H9 (cell line): ENCODE measurements around the gene MAPT. TPM values are rescaled to one million over a fixed set of nuclear protein-coding genes. Genes with fewer than 3 reads are reported as not detected.

Experiments used
- DNase-seq: peaks from one replicate; pipeline ENCODE4 v3.0.0-alpha.2; 2017
- H2AFZ ChIP-seq: one replicate; pipeline ENCODE4 v1.6.1; 2013; ENCODE audit warnings: mild to moderate bottlenecking, low read length, control low read depth, moderate library complexity
- H2AK5ac ChIP-seq: 2 replicates; pipeline ENCODE4 v1.6.1; 2013; ENCODE audit warnings: low read length, control low read depth, mixed read lengths; ENCODE audit not compliant: insufficient read length
- H2BK120ac ChIP-seq: one replicate; pipeline ENCODE4 v1.6.1; 2013; ENCODE audit warnings: low read depth, mild to moderate bottlenecking, low read length, control low read depth, inconsistent platforms; ENCODE audit not compliant: poor library complexity, severe bottlenecking
- H2BK12ac ChIP-seq: 2 replicates; pipeline ENCODE4 v1.6.1; 2013; ENCODE audit warnings: low read length, control low read depth, mixed read lengths, low read depth; ENCODE audit not compliant: insufficient read length
- H2BK15ac ChIP-seq: 2 replicates; pipeline ENCODE4 v1.6.1; 2013; ENCODE audit warnings: low read depth, low read length, control low read depth
- H2BK20ac ChIP-seq: one replicate; pipeline ENCODE4 v1.6.1; 2013; ENCODE audit warnings: low read depth, mild to moderate bottlenecking, low read length, control low read depth, inconsistent platforms; ENCODE audit not compliant: poor library complexity, severe bottlenecking
- H2BK5ac ChIP-seq: 2 replicates; pipeline ENCODE4 v1.6.1; 2013; ENCODE audit warnings: low read length, control low read depth, mixed read lengths; ENCODE audit not compliant: insufficient read length
- H3K14ac ChIP-seq: 2 replicates; pipeline ENCODE4 v1.6.1; 2013; ENCODE audit warnings: low read length, control low read depth; ENCODE audit not compliant: insufficient read depth
- H3K18ac ChIP-seq: 2 replicates; pipeline ENCODE4 v1.6.1; 2013; ENCODE audit warnings: low read depth, mild to moderate bottlenecking, mixed read lengths, low read length, control low read depth; ENCODE audit not compliant: insufficient read length
- H3K23ac ChIP-seq: 2 replicates; pipeline ENCODE4 v1.6.1; 2013; ENCODE audit warnings: low read length, control low read depth, mixed read lengths, low read depth; ENCODE audit not compliant: insufficient read length
- H3K23me2 ChIP-seq: 2 replicates; pipeline ENCODE4 v1.6.1; 2013; ENCODE audit warnings: low read depth, mild to moderate bottlenecking, mixed read lengths, low read length, control low read depth; ENCODE audit not compliant: insufficient read length, poor library complexity, severe bottlenecking
- H3K27ac ChIP-seq: 2 replicates; pipeline ENCODE4 v1.5.1; 2013; ENCODE audit warnings: low read length, control low read depth, mixed read lengths, low read depth; ENCODE audit not compliant: insufficient read length
- H3K27me3 ChIP-seq: 2 replicates; pipeline ENCODE4 v1.6.1; 2013; ENCODE audit warnings: low read length, control low read depth, inconsistent platforms; ENCODE audit not compliant: insufficient read depth
- H3K4ac ChIP-seq: 2 replicates; pipeline ENCODE4 v1.6.1; 2013; ENCODE audit warnings: low read depth, mild to moderate bottlenecking, control low read depth, inconsistent platforms, low read length, moderate library complexity
- H3K4me1 ChIP-seq: 2 replicates; pipeline ENCODE4 v1.6.1; 2013; ENCODE audit warnings: low read length, control low read depth, inconsistent platforms; ENCODE audit not compliant: insufficient read depth
- H3K4me2 ChIP-seq: 2 replicates; pipeline ENCODE4 v1.6.1; 2013; ENCODE audit warnings: low read length, control low read depth, mixed read lengths; ENCODE audit not compliant: insufficient read length, insufficient read depth
- H3K56ac ChIP-seq: 2 replicates; pipeline ENCODE4 v1.6.1; 2013; ENCODE audit warnings: low read depth, mild to moderate bottlenecking, mixed read lengths, low read length, control low read depth; ENCODE audit not compliant: insufficient read length
- H3K79me1 ChIP-seq: 2 replicates; pipeline ENCODE4 v1.6.1; 2013; ENCODE audit warnings: low read depth, mild to moderate bottlenecking, moderate library complexity, low read length, control low read depth, inconsistent platforms; ENCODE audit not compliant: insufficient read depth, poor library complexity, severe bottlenecking
- H3K79me2 ChIP-seq: 2 replicates; pipeline ENCODE4 v1.6.1; 2013; ENCODE audit warnings: low read length, control low read depth, inconsistent platforms; ENCODE audit not compliant: insufficient read depth
- H3K9ac ChIP-seq: 2 replicates; pipeline ENCODE4 v1.6.1; 2013; ENCODE audit warnings: low read length, control low read depth, mixed read lengths; ENCODE audit not compliant: insufficient read length; ENCODE audit errors: extremely low read depth
- H3K9me3 ChIP-seq: one replicate; pipeline ENCODE4 v1.6.1; 2013; ENCODE audit warnings: low read depth, low read length, inconsistent platforms; ENCODE audit not compliant: control insufficient read depth
- H3T11ph ChIP-seq: one replicate; pipeline ENCODE4 v1.6.1; 2013; ENCODE audit warnings: mild to moderate bottlenecking, low read length, control low read depth, inconsistent platforms
- H4K20me1 ChIP-seq: one replicate; pipeline ENCODE4 v1.6.1; 2013; ENCODE audit not compliant: control insufficient read depth, insufficient read length, insufficient read depth
- H4K5ac ChIP-seq: 2 replicates; pipeline ENCODE4 v1.6.1; 2013; ENCODE audit warnings: low read depth, mild to moderate bottlenecking, mixed read lengths, low read length, control low read depth; ENCODE audit not compliant: insufficient read length
- H4K8ac ChIP-seq: replicated peaks from 2 replicates; pipeline ENCODE4 v1.6.1; 2013; ENCODE audit warnings: low read length, control low read depth, mixed read lengths, low read depth; ENCODE audit not compliant: insufficient read length
- H4K91ac ChIP-seq: 2 replicates; pipeline ENCODE4 v1.6.1; 2013; ENCODE audit warnings: low read depth, mild to moderate bottlenecking, moderate library complexity, mixed read lengths, low read length, control low read depth; ENCODE audit not compliant: insufficient read length
- H3K27ac Mint-ChIP-seq, 3 experiments: 2 replicates in 2 of 3; 3 replicates in 1 of 3; pipeline ENCODE4 v1.8.0; 2020 to 2021; ENCODE audit warnings: mixed read lengths in 3 of 3, mild to moderate bottlenecking in 1 of 3, moderate library complexity in 1 of 3
- H3K27me3 Mint-ChIP-seq: 2 replicates; pipeline ENCODE4 v1.8.0; 2021; ENCODE audit warnings: low read depth, mild to moderate bottlenecking, moderate library complexity, mixed read lengths
- H3K36me3 Mint-ChIP-seq, 3 experiments: 2 replicates in 2 of 3; 3 replicates in 1 of 3; pipeline ENCODE4 v1.8.0; 2020 to 2021; ENCODE audit warnings: low read depth in 3 of 3, mixed read lengths in 3 of 3; ENCODE audit not compliant: insufficient read depth in 1 of 3
- H3K4me1 Mint-ChIP-seq, 2 experiments: 2 replicates each; pipeline ENCODE4 v1.8.0; 2020; ENCODE audit warnings: mixed read lengths in 2 of 2
- H3K4me3 Mint-ChIP-seq, 2 experiments: 2 replicates in 1 of 2; 3 replicates in 1 of 2; pipeline ENCODE4 v1.8.0; 2020 to 2021; ENCODE audit warnings: mild to moderate bottlenecking in 2 of 2, mixed read lengths in 2 of 2, moderate library complexity in 1 of 2
- H3K9me3 Mint-ChIP-seq, 2 experiments: 2 replicates in 1 of 2; 3 replicates in 1 of 2; pipeline ENCODE4 v1.8.0; 2020; ENCODE audit warnings: mild to moderate bottlenecking in 2 of 2, mixed read lengths in 2 of 2, moderate library complexity in 1 of 2
- CTCF ChIP-seq: fragments of 200-600 bp; sonication (generic); conservative IDR thresholded peaks from 3 replicates; pipeline ENCODE4 v1.8.0; 2021; ENCODE audit warnings: antibody characterized with exemption, mild to moderate bottlenecking
- WGBS: extraction: QIAGEN DNeasy Blood & Tissue Kit; methylation state at CpG from one replicate; pipeline ENCODE4 v1.1.7; 2013; ENCODE audit warnings: missing lambda C conversion rate, low lambda C conversion rate, mixed read lengths; ENCODE audit not compliant: insufficient read length; ENCODE audit errors: extremely low coverage; 5-methylcytosine and 5-hydroxymethylcytosine counted together
- total RNA-seq: library from RNA; stranded (reverse); gene quantifications from 2 replicates; pipeline ENCODE4 v1.2.1, GENCODE V29; 2021

Gene MAPT
- total RNA-seq, 1 experiment from 2014 or later: 1.6 TPM

- Histone ChIP-seq H2BK120ac (no peak overlapping the region), H2BK12ac (no peak overlapping the region), H3T11ph (no peak overlapping the region), H4K8ac (no peak overlapping the region), H3K79me1 (no peaks in the 10 kb centered on the region), H4K20me1 (no peaks in the 10 kb centered on the region), H2AFZ (no peak overlapping the region), H3K4ac (no peak overlapping the region), H4K91ac (no peak overlapping the region), H2AK5ac (no peak overlapping the region), H3K56ac (no peak overlapping the region), H2BK5ac (no peak overlapping the region), H2BK20ac (no peak overlapping the region), H3K9ac (no peak overlapping the region), H4K5ac (no peak overlapping the region), H2BK15ac (no peak overlapping the region), H3K4me2 (no peak overlapping the region), H3K23ac (no peak overlapping the region), H3K4me1 (no peaks in the 10 kb centered on the region), H3K14ac (no peak overlapping the region), H3K79me2 (no peaks in the 10 kb centered on the region), H3K9me3 (no peaks in the 10 kb centered on the region), H3K23me2 (no peaks in the 10 kb centered on the region), H3K18ac (no peak overlapping the region), H3K27me3 (no peaks in the 10 kb centered on the region), H3K27ac (no peak overlapping the region)
- Mint-ChIP-seq H3K36me3 (peaks cover 41 to 82% (median 80%) of the 10 kb centered on the region in 3 experiments; a peak in 6 of 7 replicates), H3K27ac (no peak overlapping the region), H3K4me1 (peaks cover 13 to 18% of the 10 kb centered on the region in 2 experiments), H3K9me3 (no peaks in the 10 kb centered on the region), H3K27me3 (no peaks in the 10 kb centered on the region), H3K4me3 (no peak overlapping the region)
- WGBS: no CpG with 5 or more reads among the region's 8 CpGs
- DNase-seq: no peak
- no peak for TF ChIP-seq CTCF
These were observed 153.5 kb downstream of the MAPT start for GRCh38 chr17:46047856-46048255.
